CD4-positive, alpha-beta T cell treated with Interleukin-6 at 100 ng/mL for 8 hours (primary cell): ENCODE results near the gene TMEM184B.

ENCODE experiments used
- DNase-seq: peaks from one replicate; pipeline ENCODE4 v3.0.0-alpha.2; 2020; ENCODE audit warnings: mixed read lengths, low spot score

TMEM184B gene

GRCh38 chr22:38276166-38276565, 3.4 kb upstream of the TMEM184B start:
- no peak for DNase-seq

GRCh38 chr22:38273135-38273826, 471 bp upstream of the TMEM184B start:
- DNase-seq, result no peak

GRCh38 chr22:38271927-38272372, 860 bp downstream of the TMEM184B start:
- DNase-seq, result no peak

GRCh38 chr22:38271101-38271500, 1.7 kb downstream of the TMEM184B start:
- DNase-seq, result no peak

- no peak for DNase-seq
Measured at GRCh38 chr22:38270091-38270992, 2.5 kb downstream of the TMEM184B start.

- no peak for DNase-seq
Measured at GRCh38 chr22:38269466-38269865, 3.3 kb downstream of the TMEM184B start.

- DNase-seq, result peak; percentile 70
Measured at GRCh38 chr22:38267086-38267485, 5.7 kb downstream of the TMEM184B start.

- DNase-seq, result no peak
Measured at GRCh38 chr22:38266120-38266519, 6.7 kb downstream of the TMEM184B start.

GRCh38 chr22:38264322-38264843, 8.4 kb downstream of the TMEM184B start:
- DNase-seq, result no peak

- DNase-seq, result peak; percentile 22
Measured at GRCh38 chr22:38262051-38262795, 10.6 kb downstream of the TMEM184B start.

GRCh38 chr22:38260761-38261681, 11.8 kb downstream of the TMEM184B start:
- DNase-seq, result no peak

GRCh38 chr22:38259370-38259769, 13.4 kb downstream of the TMEM184B start:
- no peak for DNase-seq

GRCh38 chr22:38258895-38259294, 13.9 kb downstream of the TMEM184B start:
- no peak for DNase-seq

GRCh38 chr22:38257650-38258250, 15.1 kb downstream of the TMEM184B start:
- no peak for DNase-seq

- DNase-seq, result no peak
Measured at GRCh38 chr22:38257181-38257580, 15.6 kb downstream of the TMEM184B start.

- no peak for DNase-seq
Measured at GRCh38 chr22:38255697-38256096, 17.1 kb downstream of the TMEM184B start.

GRCh38 chr22:38251341-38251692, 21.5 kb downstream of the TMEM184B start:
- DNase-seq, result no peak

- DNase-seq, result no peak
Measured at GRCh38 chr22:38250643-38251340, 22.0 kb downstream of the TMEM184B start.

GRCh38 chr22:38249803-38250642, 22.8 kb downstream of the TMEM184B start:
- DNase-seq, result no peak
